Activated naive CD4-positive, alpha-beta T cell treated with anti-CD3 and anti-CD28 coated beads, Interleukin-2, amount 10 ng/mL, durations not matched to agents 7 days and 5 days (primary cell): ENCODE measurements around the gene LAMB4.

ENCODE experiments used
- CTCF ChIA-PET: fragments of 350-600 bp; sonication (Branson Sonifier 250); formaldehyde crosslinking; loops from one replicate; lab custom pipeline; 2021; ENCODE audit warnings: antibody characterized with exemption; lab: Charles Lee
- DNase-seq: peaks from one replicate; pipeline ENCODE4 v3.0.0-alpha.2; 2020
- H3K27ac Mint-ChIP-seq: one replicate; pipeline ENCODE4 v1.8.0; 2021; ENCODE audit warnings: mild to moderate bottlenecking, moderate library complexity, mixed read lengths
- H3K27me3 Mint-ChIP-seq: one replicate; pipeline ENCODE4 v1.8.0; 2021; ENCODE audit warnings: mild to moderate bottlenecking, mixed read lengths
- H3K36me3 Mint-ChIP-seq: one replicate; pipeline ENCODE4 v1.8.0; 2021; ENCODE audit warnings: mixed read lengths
- H3K4me1 Mint-ChIP-seq: one replicate; pipeline ENCODE4 v1.8.0; 2021; ENCODE audit warnings: mixed read lengths
- H3K4me3 Mint-ChIP-seq: one replicate; pipeline ENCODE4 v1.8.0; 2021; ENCODE audit warnings: mild to moderate bottlenecking, moderate library complexity, mixed read lengths
- H3K9me3 Mint-ChIP-seq: one replicate; pipeline ENCODE4 v1.8.0; 2021; ENCODE audit warnings: mixed read lengths

The LAMB4 gene

DNA sequence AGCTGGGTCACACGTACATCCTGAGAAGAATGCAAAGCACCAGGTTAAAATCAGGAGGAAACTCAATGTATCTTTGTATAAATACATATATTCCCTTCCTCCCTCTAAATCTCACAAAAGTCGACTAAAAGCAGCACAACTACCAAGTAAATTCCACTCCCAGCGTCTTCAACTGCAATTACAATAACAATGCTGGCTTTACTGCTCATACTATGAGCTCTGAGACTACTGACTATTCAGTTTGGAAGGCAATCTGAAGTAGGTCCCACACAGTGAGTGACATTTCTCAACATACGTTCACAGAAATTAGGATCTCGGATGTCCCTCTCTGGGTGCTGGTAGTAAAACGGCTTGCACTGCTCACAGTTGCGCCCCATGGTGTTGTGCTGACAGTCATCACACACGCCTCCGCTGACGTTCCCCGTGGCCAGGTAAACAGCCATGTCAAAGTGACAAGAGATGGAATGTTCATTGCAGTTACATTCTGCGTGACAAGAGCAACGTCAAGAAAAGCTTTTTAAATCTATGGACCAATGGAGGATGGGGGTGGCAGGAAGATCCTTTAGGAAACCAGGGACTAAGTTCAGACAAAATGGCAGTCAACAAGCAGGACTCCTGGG lies 154.7 kb downstream of the LAMB4 start:
- H3K4me3 Mint-ChIP-seq: no peak overlapping the region

DNA sequence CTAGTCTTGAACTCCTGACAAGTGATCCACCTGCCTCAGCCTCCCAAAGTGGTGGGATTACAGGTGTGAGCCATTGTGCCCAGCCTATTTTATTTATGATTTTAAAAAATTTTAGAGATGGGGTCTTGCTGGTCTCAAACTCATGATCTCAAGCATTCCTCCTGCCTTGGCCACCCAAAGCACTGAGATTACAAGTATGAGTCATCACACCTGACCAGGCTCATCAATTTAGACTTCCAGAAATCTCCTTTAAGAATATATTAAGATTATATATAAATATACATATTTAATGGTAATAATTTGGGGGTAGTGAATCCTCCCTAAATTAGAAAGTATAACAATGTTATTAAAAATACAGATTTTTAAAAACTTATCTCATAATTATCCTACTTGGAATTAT lies 156.3 kb downstream of the LAMB4 start:
- CTCF ChIA-PET: no interaction called here

More for the DNA sequence above, 154.7 kb downstream of the LAMB4 start:
- no peaks in the 10 kb centered on the region for H3K36me3 Mint-ChIP-seq
- H3K27ac Mint-ChIP-seq: no peak overlapping the region
- CTCF ChIA-PET: no interaction called here
- DNase-seq: no peak
- H3K4me1 Mint-ChIP-seq: no peaks in the 10 kb centered on the region
- H3K27me3 Mint-ChIP-seq: peaks cover 14% of the 10 kb centered on the region
- H3K9me3 Mint-ChIP-seq: no peaks in the 10 kb centered on the region

More for the DNA sequence above, 156.3 kb downstream of the LAMB4 start:
- no peaks in the 10 kb centered on the region for H3K9me3 Mint-ChIP-seq
- DNase-seq: no peak
- H3K36me3 Mint-ChIP-seq: no peaks in the 10 kb centered on the region
- H3K27ac Mint-ChIP-seq: no peak overlapping the region
- H3K4me3 Mint-ChIP-seq: no peak overlapping the region
- H3K27me3 Mint-ChIP-seq: peaks cover 9% of the 10 kb centered on the region
- H3K4me1 Mint-ChIP-seq: no peaks in the 10 kb centered on the region
